ENCODE data around the gene HRC. TPM values are rescaled to one million over a fixed set of nuclear protein-coding genes. Genes with fewer than 3 reads are reported as not detected.

The HRC gene
- total RNA-seq, 1 donor from 2014 or later, result 1,040 TPM

- peak; percentile 92 for TF ChIP-seq CTCF (IDR thresholded peaks at IDR 0.05; ENCODE audit: borderline replicate concordance)
- Histone ChIP-seq H3K9me3 (replicated peaks) (no peaks in the 10 kb centered on the region), H3K27me3 (ENCODE audit: low read depth) (no peaks in the 10 kb centered on the region), H3K27ac (replicated peaks) (peak overlapping the region; percentile 25), H3K4me1 (peaks cover 64% of the 10 kb centered on the region), H3K4me3 (peak overlapping the region; percentile 46), H3K36me3 (no peaks in the 10 kb centered on the region)
- intact Hi-C loops (cut with micrococcal nuclease), result no loop called here
- peak; percentile 84 for DNase-seq
Measured at GRCh38 chr19:49145573-49146407, 9.4 kb downstream of the HRC start.

GRCh38 chr19:49142866-49143335 is 12.3 kb downstream of the HRC start:
- TF ChIP-seq CTCF (IDR thresholded peaks at IDR 0.05; ENCODE audit: borderline replicate concordance), result no peak
- Histone ChIP-seq H3K4me3 (peak overlapping the region; percentile 70), H3K27ac (replicated peaks) (peak overlapping the region; percentile 31), H3K27me3 (ENCODE audit: low read depth) (no peaks in the 10 kb centered on the region), H3K36me3 (no peaks in the 10 kb centered on the region), H3K4me1 (peaks cover 37% of the 10 kb centered on the region), H3K9me3 (replicated peaks) (no peaks in the 10 kb centered on the region)
- intact Hi-C loops (cut with micrococcal nuclease), result no loop called here
- DNase-seq, result peak; percentile 92

GRCh38 chr19:49141352-49141751 is 13.8 kb downstream of the HRC start:
- Histone ChIP-seq H3K4me1 (peaks cover 29% of the 10 kb centered on the region), H3K4me3 (no peak overlapping the region), H3K36me3 (no peaks in the 10 kb centered on the region), H3K27me3 (ENCODE audit: low read depth) (no peaks in the 10 kb centered on the region), H3K27ac (replicated peaks) (no peak overlapping the region), H3K9me3 (replicated peaks) (no peaks in the 10 kb centered on the region)
- TF ChIP-seq CTCF (IDR thresholded peaks at IDR 0.05; ENCODE audit: borderline replicate concordance), result no peak
- intact Hi-C loops (cut with micrococcal nuclease), result no loop called here
- DNase-seq, result no peak

- H3K36me3 ChIP-seq, result no peaks in the 10 kb centered on the region
- H3K9me3 ChIP-seq (replicated peaks), result no peaks in the 10 kb centered on the region
- H3K4me3 ChIP-seq, result no peak overlapping the region
- no peaks in the 10 kb centered on the region for H3K27me3 ChIP-seq (ENCODE audit: low read depth)
- no peak overlapping the region for H3K27ac ChIP-seq (replicated peaks)
- no peak for TF ChIP-seq CTCF (IDR thresholded peaks at IDR 0.05; ENCODE audit: borderline replicate concordance)
- H3K4me1 ChIP-seq, result peaks cover 29% of the 10 kb centered on the region
- intact Hi-C loops (cut with micrococcal nuclease), result no loop called here
- DNase-seq, result no peak
Measured at GRCh38 chr19:49140951-49141350, 14.2 kb downstream of the HRC start.

- TF ChIP-seq CTCF (IDR thresholded peaks at IDR 0.05; ENCODE audit: borderline replicate concordance), result no peak
- Histone ChIP-seq H3K27ac (replicated peaks) (peak overlapping the region; percentile 82), H3K36me3 (no peaks in the 10 kb centered on the region), H3K4me1 (peaks cover 22% of the 10 kb centered on the region), H3K27me3 (ENCODE audit: low read depth) (no peaks in the 10 kb centered on the region), H3K4me3 (peak overlapping the region; percentile 21), H3K9me3 (replicated peaks) (no peaks in the 10 kb centered on the region)
- peak; percentile 85 for DNase-seq
- intact Hi-C loops (cut with micrococcal nuclease), result no loop called here
Measured at GRCh38 chr19:49136771-49137171, 18.4 kb downstream of the HRC start.
